ENCODE data around the gene C6orf120. TPM values are rescaled to one million over a fixed set of nuclear protein-coding genes. Genes with fewer than 3 reads are reported as not detected.

Gene C6orf120
- total and polyA plus RNA-seq, 9 of the 15 experiments (the other 6 are each of a cell fraction or from before 2014, with no cell fraction given), result 7.7 to 44.9 (median 34.8) TPM

DNA sequence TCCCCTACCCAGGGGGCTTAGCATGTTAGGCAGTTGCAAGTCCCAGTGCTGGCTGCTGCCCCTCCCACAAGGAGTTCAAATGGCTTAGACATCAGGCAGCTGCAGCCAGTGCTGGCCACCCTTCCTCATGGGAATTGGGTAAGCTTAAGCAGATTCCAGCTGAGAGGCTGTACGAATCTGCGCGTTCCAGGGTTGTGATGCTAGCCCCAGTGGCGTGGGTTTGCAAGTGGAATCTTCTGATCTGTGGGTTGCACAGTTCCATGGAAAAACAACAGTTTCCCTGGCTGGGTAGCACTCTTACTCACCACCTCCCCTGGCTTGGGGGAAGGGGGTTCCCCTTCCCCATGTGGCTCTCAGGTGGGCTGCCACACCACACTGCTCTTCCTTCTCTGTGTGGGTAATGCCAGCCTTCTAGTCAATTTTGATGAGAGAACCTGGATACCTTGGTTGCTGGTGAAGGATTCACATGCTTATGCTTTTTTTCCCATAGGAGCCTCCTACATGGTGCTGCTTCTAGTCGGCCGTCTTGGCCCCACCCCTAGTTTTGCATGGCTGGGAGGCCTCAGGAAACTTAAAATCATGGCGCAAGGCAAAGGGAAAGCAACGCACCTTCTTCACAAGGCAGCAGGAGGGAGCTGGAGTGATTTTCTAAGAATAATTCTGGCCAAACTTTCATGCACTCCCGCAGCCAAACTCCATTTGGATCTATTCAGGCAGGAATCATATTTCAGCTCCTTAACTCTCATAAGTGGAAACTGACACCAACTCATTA, 36.5 kb downstream of the C6orf120 start:
- Histone ChIP-seq H3K4me3 (no peak overlapping the region), H3K9ac (ENCODE audit: insufficient read depth in 1 of 2, low read depth in 2 of 2, low read length in 2 of 2) (no peak overlapping the region), H3K9me3 (replicated peaks; ENCODE audit: control insufficient read depth, insufficient read depth, low read depth, low read length) (no peaks in the 10 kb centered on the region), H4K20me1 (replicated peaks; ENCODE audit: control insufficient read depth, insufficient read depth, low read length) (no peaks in the 10 kb centered on the region), H3K27ac (ENCODE audit: extremely low read depth, low read depth, low read length) (no peak overlapping the region), H3K36me3 (ENCODE audit: control insufficient read depth, insufficient read depth, low read length) (no peaks in the 10 kb centered on the region), H3K9me1 (ENCODE audit: control insufficient read depth, insufficient read depth, low read length) (no peaks in the 10 kb centered on the region), H3K79me2 (ENCODE audit: control insufficient read depth, insufficient read depth, low read length) (no peaks in the 10 kb centered on the region), H3K4me2 (ENCODE audit: insufficient read depth, low read length) (no peak overlapping the region), H2AFZ (ENCODE audit: low read depth, low read length) (peak overlapping the region; percentile 41; the same call in 1 of the 2 replicates), H3K27me3 (ENCODE audit: control insufficient read depth in 2 of 2, insufficient read depth in 2 of 2, low read length in 2 of 2) (no peaks in the 10 kb centered on the region), H3K4me1 (replicated peaks in 1 of 2; ENCODE audit: control insufficient read depth in 2 of 2, insufficient read depth in 2 of 2, low read length in 2 of 2) (no peaks in the 10 kb centered on the region)
- no TSS peak for BruUV-seq (replicated peaks)
- POLR2A ChIA-PET, result interaction anchor here (0.6 to 2.4 kb wide), 4 partner anchors 12 to 16 kb away, joined by 3 to 6 read pairs (median 4); partner anchors contain the start of genes DYNLT2 and ERMARD
- DNase-seq (ENCODE audit: extremely low read depth in 1 of 4, low spot score in 3 of 4), result no peak
- no peak for FAIRE-seq
- CTCF ChIA-PET (ENCODE audit: low intra/inter-chr PET ratio), result no interaction called here
- 26% methylated on average over 9 of the region's 9 CpGs for WGBS (ENCODE audit: insufficient coverage, low coverage, missing lambda C conversion rate)
- TF ChIP-seq NEUROD1 (IDR thresholded peaks at IDR 0.05; ENCODE audit: borderline replicate concordance, low read depth, low read length, partially characterized antibody) (no peak), TAF15 (IDR thresholded peaks at IDR 0.05; ENCODE audit: low read depth, low read length) (no peak), TEAD2 (tag; IDR thresholded peaks at IDR 0.05) (no peak), ZNF79 (CRISPR knock-in tag; IDR thresholded peaks at IDR 0.05; ENCODE audit: low read depth) (no peak), BCOR (IDR thresholded peaks at IDR 0.05) (no peak), KHSRP (IDR thresholded peaks at IDR 0.05) (no peak), RUNX1 (IDR thresholded peaks at IDR 0.05; ENCODE audit: low read depth) (no peak), OTX1 (CRISPR knock-in tag; IDR thresholded peaks at IDR 0.05) (no peak), IFI16 (CRISPR knock-in tag; IDR thresholded peaks at IDR 0.05) (no peak), CEBPB (tag; IDR thresholded peaks at IDR 0.05) (no peak)
- TF ChIP-seq, protein P1, sequence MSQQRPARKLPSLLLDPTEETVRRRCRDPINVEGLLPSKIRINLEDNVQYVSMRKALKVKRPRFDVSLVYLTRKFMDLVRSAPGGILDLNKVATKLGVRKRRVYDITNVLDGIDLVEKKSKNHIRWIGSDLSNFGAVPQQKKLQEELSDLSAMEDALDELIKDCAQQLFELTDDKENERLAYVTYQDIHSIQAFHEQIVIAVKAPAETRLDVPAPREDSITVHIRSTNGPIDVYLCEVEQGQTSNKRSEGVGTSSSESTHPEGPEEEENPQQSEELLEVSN (IDR thresholded peaks at IDR 0.05; ENCODE audit: borderline replicate concordance in 1 of 2, extremely low read depth in 1 of 2, insufficient read depth in 1 of 2, insufficient read length in 1 of 2, low read depth in 1 of 2, low read length in 1 of 2, poor library complexity in 1 of 2, severe bottlenecking in 1 of 2), result no peak
- TF ChIP-seq, protein P2, sequence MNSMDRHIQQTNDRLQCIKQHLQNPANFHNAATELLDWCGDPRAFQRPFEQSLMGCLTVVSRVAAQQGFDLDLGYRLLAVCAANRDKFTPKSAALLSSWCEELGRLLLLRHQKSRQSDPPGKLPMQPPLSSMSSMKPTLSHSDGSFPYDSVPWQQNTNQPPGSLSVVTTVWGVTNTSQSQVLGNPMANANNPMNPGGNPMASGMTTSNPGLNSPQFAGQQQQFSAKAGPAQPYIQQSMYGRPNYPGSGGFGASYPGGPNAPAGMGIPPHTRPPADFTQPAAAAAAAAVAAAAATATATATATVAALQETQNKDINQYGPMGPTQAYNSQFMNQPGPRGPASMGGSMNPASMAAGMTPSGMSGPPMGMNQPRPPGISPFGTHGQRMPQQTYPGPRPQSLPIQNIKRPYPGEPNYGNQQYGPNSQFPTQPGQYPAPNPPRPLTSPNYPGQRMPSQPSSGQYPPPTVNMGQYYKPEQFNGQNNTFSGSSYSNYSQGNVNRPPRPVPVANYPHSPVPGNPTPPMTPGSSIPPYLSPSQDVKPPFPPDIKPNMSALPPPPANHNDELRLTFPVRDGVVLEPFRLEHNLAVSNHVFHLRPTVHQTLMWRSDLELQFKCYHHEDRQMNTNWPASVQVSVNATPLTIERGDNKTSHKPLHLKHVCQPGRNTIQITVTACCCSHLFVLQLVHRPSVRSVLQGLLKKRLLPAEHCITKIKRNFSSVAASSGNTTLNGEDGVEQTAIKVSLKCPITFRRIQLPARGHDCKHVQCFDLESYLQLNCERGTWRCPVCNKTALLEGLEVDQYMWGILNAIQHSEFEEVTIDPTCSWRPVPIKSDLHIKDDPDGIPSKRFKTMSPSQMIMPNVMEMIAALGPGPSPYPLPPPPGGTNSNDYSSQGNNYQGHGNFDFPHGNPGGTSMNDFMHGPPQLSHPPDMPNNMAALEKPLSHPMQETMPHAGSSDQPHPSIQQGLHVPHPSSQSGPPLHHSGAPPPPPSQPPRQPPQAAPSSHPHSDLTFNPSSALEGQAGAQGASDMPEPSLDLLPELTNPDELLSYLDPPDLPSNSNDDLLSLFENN (IDR thresholded peaks at IDR 0.05; ENCODE audit: low read depth in 2 of 2, low read length in 2 of 2), result no peak
- TF ChIP-seq, protein P3, sequence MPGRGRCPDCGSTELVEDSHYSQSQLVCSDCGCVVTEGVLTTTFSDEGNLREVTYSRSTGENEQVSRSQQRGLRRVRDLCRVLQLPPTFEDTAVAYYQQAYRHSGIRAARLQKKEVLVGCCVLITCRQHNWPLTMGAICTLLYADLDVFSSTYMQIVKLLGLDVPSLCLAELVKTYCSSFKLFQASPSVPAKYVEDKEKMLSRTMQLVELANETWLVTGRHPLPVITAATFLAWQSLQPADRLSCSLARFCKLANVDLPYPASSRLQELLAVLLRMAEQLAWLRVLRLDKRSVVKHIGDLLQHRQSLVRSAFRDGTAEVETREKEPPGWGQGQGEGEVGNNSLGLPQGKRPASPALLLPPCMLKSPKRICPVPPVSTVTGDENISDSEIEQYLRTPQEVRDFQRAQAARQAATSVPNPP (IDR thresholded peaks at IDR 0.05; ENCODE audit: borderline replicate concordance, insufficient read depth, insufficient read length), result no peak
- in situ Hi-C loops (cut with MboI), result no loop called here
- intact Hi-C loops (cut with micrococcal nuclease), result no loop called here
- ATAC-seq, result peak; percentile 71

Data from K562 (cell line).